Activated naive CD4-positive, alpha-beta T cell treated with anti-CD3 and anti-CD28 coated beads, Interleukin-2, amount 10 ng/mL, durations not matched to agents 7 days and 5 days (primary cell): Measurements from ENCODE around the gene MICALL2.

Experiments used
- CTCF ChIA-PET: fragments of 350-600 bp; sonication (Branson Sonifier 250); formaldehyde crosslinking; loops from one replicate; lab custom pipeline; 2021; ENCODE audit warnings: antibody characterized with exemption; lab: Charles Lee
- DNase-seq: peaks from one replicate; pipeline ENCODE4 v3.0.0-alpha.2; 2020
- H3K27ac Mint-ChIP-seq: one replicate; pipeline ENCODE4 v1.8.0; 2021; ENCODE audit warnings: mild to moderate bottlenecking, moderate library complexity, mixed read lengths
- H3K27me3 Mint-ChIP-seq: one replicate; pipeline ENCODE4 v1.8.0; 2021; ENCODE audit warnings: mild to moderate bottlenecking, mixed read lengths
- H3K36me3 Mint-ChIP-seq: one replicate; pipeline ENCODE4 v1.8.0; 2021; ENCODE audit warnings: mixed read lengths
- H3K4me1 Mint-ChIP-seq: one replicate; pipeline ENCODE4 v1.8.0; 2021; ENCODE audit warnings: mixed read lengths
- H3K4me3 Mint-ChIP-seq: one replicate; pipeline ENCODE4 v1.8.0; 2021; ENCODE audit warnings: mild to moderate bottlenecking, moderate library complexity, mixed read lengths
- H3K9me3 Mint-ChIP-seq: one replicate; pipeline ENCODE4 v1.8.0; 2021; ENCODE audit warnings: mixed read lengths

The MICALL2 gene

GRCh38 chr7:1422512-1423263, 36.6 kb downstream of the MICALL2 start:
- no peaks in the 10 kb centered on the region for H3K9me3 Mint-ChIP-seq
- no peak overlapping the region for H3K4me3 Mint-ChIP-seq
- CTCF ChIA-PET, result interaction anchor here (0.7 to 1.3 kb wide), 2 partner anchors 10 to 229 kb away, joined by 3 to 10 read pairs; no protein-coding TSS in a partner anchor
- H3K27ac Mint-ChIP-seq, result no peak overlapping the region
- peaks cover 15% of the 10 kb centered on the region for H3K4me1 Mint-ChIP-seq
- peaks cover 69% of the 10 kb centered on the region for H3K27me3 Mint-ChIP-seq
- DNase-seq, result no peak
- no peaks in the 10 kb centered on the region for H3K36me3 Mint-ChIP-seq

DNA sequence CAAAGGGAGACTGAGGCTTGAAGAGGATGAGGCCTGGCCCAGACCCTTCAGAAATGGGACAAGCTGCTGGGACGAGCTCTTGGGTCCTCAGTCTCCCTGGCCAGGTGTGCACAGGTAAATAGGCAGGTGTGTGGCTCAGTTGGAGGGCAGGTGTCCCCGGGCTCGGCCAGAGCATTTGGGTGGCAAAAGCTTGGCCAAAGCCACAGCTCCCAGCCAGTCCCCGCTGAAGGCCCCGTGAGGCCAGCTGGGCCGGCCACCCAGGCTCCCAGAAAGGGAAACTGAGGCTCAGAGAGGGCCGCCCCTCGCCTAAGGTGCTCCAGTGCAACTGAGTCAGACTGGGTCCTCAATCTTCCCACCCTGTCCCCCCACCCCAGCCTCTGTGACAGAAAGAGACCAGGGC, 37.3 kb downstream of the MICALL2 start:
- Mint-ChIP-seq H3K36me3 (no peaks in the 10 kb centered on the region), H3K4me3 (no peak overlapping the region), H3K27ac (no peak overlapping the region), H3K27me3 (peaks cover 75% of the 10 kb centered on the region), H3K4me1 (peaks cover 22% of the 10 kb centered on the region), H3K9me3 (no peaks in the 10 kb centered on the region)
- CTCF ChIA-PET, result interaction anchor here (1.3 kb wide), 1 partner anchor 10 kb away, joined by 10 read pairs; no protein-coding TSS in a partner anchor
- no peak for DNase-seq

- H3K36me3 Mint-ChIP-seq, result no peaks in the 10 kb centered on the region
- H3K27me3 Mint-ChIP-seq, result peaks cover 80% of the 10 kb centered on the region
- no peak overlapping the region for H3K27ac Mint-ChIP-seq
- H3K4me1 Mint-ChIP-seq, result peaks cover 24% of the 10 kb centered on the region
- DNase-seq, result no peak
- no peaks in the 10 kb centered on the region for H3K9me3 Mint-ChIP-seq
- CTCF ChIA-PET, result no interaction called here
- no peak overlapping the region for H3K4me3 Mint-ChIP-seq
Observed at GRCh38 chr7:1421020-1421790, 38.1 kb downstream of the MICALL2 start.

GRCh38 chr7:1419688-1420087, 39.6 kb downstream of the MICALL2 start:
- no peaks in the 10 kb centered on the region for H3K36me3 Mint-ChIP-seq
- no peak overlapping the region for H3K4me3 Mint-ChIP-seq
- peaks cover 72% of the 10 kb centered on the region for H3K27me3 Mint-ChIP-seq

GRCh38 chr7:1419310-1419634, 40.0 kb downstream of the MICALL2 start:
- no peaks in the 10 kb centered on the region for H3K36me3 Mint-ChIP-seq
- no peak overlapping the region for H3K4me3 Mint-ChIP-seq
- H3K27me3 Mint-ChIP-seq, result peaks cover 67% of the 10 kb centered on the region
- no peak overlapping the region for H3K27ac Mint-ChIP-seq
- CTCF ChIA-PET, result interaction anchor here (1.0 to 1.6 kb wide), 2 partner anchors 12 to 226 kb away, joined by 4 to 5 read pairs; no protein-coding TSS in a partner anchor
- no peaks in the 10 kb centered on the region for H3K9me3 Mint-ChIP-seq
- H3K4me1 Mint-ChIP-seq, result peaks cover 25% of the 10 kb centered on the region
- DNase-seq, result no peak

More at GRCh38 chr7:1419688-1420087, 39.6 kb downstream of the MICALL2 start:
- Mint-ChIP-seq H3K4me1 (peaks cover 25% of the 10 kb centered on the region), H3K27ac (no peak overlapping the region), H3K9me3 (no peaks in the 10 kb centered on the region)
- DNase-seq, result no peak
- CTCF ChIA-PET, result interaction anchor here (1.0 to 1.6 kb wide), 2 partner anchors 12 to 226 kb away, joined by 4 to 5 read pairs; no protein-coding TSS in a partner anchor

GRCh38 chr7:1418505-1419309, 40.6 kb downstream of the MICALL2 start:
- Mint-ChIP-seq H3K27me3 (peaks cover 62% of the 10 kb centered on the region), H3K27ac (no peak overlapping the region)
- no peak for DNase-seq

DNA sequence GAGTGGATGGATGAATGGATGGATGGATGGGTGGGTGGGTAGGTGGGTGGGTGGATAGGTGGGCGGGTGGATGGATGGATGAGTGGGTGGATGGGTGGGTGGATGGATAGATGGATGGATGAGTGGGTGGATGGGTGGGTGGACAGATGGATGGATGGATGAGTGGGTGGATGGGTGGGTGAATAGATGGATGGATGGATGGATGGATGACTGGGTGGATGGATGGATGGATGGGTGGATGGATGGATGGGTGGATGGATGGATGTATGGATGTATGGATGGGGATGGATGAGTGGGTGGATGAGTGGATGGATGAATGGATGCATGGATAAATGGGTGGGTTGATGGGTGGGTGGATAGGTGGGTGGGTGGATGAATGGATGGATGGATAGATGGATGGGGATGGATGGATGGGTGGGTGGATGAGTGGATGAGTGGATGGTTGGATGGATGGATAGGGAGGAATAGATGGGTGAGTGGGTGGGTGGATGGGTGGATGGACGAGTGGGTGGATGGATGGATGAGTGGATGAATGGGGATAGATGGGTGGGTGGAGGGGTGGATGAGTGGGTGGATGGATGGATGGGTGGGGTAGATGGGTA, 43.8 kb downstream of the MICALL2 start:
- peaks cover 56% of the 10 kb centered on the region for H3K27me3 Mint-ChIP-seq
- H3K4me1 Mint-ChIP-seq, result peaks cover 29% of the 10 kb centered on the region
- CTCF ChIA-PET, result no interaction called here
- DNase-seq, result no peak
- no peak overlapping the region for H3K4me3 Mint-ChIP-seq
- H3K36me3 Mint-ChIP-seq, result no peaks in the 10 kb centered on the region
- no peaks in the 10 kb centered on the region for H3K9me3 Mint-ChIP-seq
- H3K27ac Mint-ChIP-seq, result no peak overlapping the region

More at GRCh38 chr7:1418505-1419309, 40.6 kb downstream of the MICALL2 start:
- Mint-ChIP-seq H3K4me3 (no peak overlapping the region), H3K4me1 (peaks cover 25% of the 10 kb centered on the region), H3K36me3 (no peaks in the 10 kb centered on the region), H3K9me3 (no peaks in the 10 kb centered on the region)
- CTCF ChIA-PET, result interaction anchor here (1.0 to 2.6 kb wide), 3 partner anchors 13 to 225 kb away, joined by 4 to 21 read pairs (median 5); no protein-coding TSS in a partner anchor

GRCh38 chr7:1413936-1414639, 45.2 kb downstream of the MICALL2 start:
- Mint-ChIP-seq H3K4me3 (no peak overlapping the region), H3K4me1 (peaks cover 25% of the 10 kb centered on the region), H3K9me3 (no peaks in the 10 kb centered on the region), H3K27me3 (peaks cover 45% of the 10 kb centered on the region), H3K27ac (no peak overlapping the region), H3K36me3 (no peaks in the 10 kb centered on the region)
- CTCF ChIA-PET, result interaction anchor here (1.2 to 1.7 kb wide), 3 partner anchors 10 to 175 kb away, joined by 3 to 4 read pairs (median 3); no protein-coding TSS in a partner anchor
- no peak for DNase-seq

DNA sequence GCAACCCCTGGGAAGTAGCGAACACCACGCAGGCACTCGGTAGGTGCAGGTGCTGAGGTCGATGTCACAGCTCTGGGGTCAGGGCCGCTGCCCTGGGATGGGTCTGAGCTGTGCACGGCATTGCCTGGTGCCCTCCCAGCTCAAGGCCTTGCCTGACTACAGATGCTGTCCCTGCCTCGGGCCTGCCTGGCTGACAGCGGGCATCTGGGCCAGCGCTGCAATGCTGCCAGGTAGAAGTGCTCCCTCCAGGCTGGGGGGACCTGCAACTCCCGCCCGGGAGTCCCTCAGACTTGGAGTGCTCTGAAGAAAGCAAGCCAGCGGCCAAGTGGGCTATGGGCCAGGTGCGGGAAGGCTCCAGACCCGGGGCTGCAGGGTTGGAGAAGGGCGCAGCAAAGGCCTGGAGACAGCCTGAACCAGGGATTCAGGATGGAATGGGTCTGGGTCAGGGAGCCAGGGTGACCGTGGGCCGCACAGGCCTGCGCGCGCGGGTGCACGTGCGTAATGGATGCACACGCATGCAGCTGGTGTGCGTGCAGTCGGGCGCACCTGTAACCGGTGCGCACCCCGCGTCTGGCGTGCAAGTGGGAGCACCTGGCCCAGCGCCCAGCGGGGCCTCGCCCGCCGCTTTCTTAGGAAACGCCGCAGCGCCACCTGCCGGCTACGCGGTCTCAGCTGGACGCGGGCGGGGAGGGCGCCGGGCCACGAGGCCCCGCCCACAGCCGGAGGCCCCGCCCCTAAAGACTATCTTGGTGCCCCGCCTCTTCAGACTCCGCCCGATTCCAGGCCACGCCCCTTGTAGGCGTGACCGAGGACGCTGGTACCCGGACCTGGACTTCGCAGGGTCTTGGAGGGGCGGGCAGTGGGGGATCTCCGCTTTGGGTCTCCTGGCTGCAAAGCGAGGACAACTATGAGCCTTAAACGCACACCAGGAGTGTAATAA, 46.7 kb downstream of the MICALL2 start:
- Mint-ChIP-seq H3K27ac (no peak overlapping the region), H3K27me3 (peaks cover 33% of the 10 kb centered on the region), H3K4me1 (peaks cover 13% of the 10 kb centered on the region), H3K9me3 (no peaks in the 10 kb centered on the region), H3K4me3 (no peak overlapping the region), H3K36me3 (no peaks in the 10 kb centered on the region)
- peak; percentile 88 for DNase-seq
- CTCF ChIA-PET, result interaction anchor here (1.2 to 1.7 kb wide), 4 partner anchors 11 to 218 kb away, joined by 3 to 4 read pairs (median 4); no protein-coding TSS in a partner anchor

- CTCF ChIA-PET, result no interaction called here
- peaks cover 5% of the 10 kb centered on the region for H3K4me1 Mint-ChIP-seq
- no peak overlapping the region for H3K27ac Mint-ChIP-seq
- H3K36me3 Mint-ChIP-seq, result no peaks in the 10 kb centered on the region
- H3K27me3 Mint-ChIP-seq, result peaks cover 24% of the 10 kb centered on the region
- no peak overlapping the region for H3K4me3 Mint-ChIP-seq
- no peak for DNase-seq
- H3K9me3 Mint-ChIP-seq, result no peaks in the 10 kb centered on the region
Observed at GRCh38 chr7:1411414-1411813, 47.9 kb downstream of the MICALL2 start.

- Mint-ChIP-seq H3K27ac (no peak overlapping the region), H3K36me3 (no peaks in the 10 kb centered on the region), H3K27me3 (peaks cover 23% of the 10 kb centered on the region), H3K4me3 (no peak overlapping the region), H3K4me1 (peaks cover 3% of the 10 kb centered on the region), H3K9me3 (no peaks in the 10 kb centered on the region)
- CTCF ChIA-PET, result no interaction called here
- DNase-seq, result no peak
Observed at GRCh38 chr7:1410992-1411391, 48.3 kb downstream of the MICALL2 start.

DNA sequence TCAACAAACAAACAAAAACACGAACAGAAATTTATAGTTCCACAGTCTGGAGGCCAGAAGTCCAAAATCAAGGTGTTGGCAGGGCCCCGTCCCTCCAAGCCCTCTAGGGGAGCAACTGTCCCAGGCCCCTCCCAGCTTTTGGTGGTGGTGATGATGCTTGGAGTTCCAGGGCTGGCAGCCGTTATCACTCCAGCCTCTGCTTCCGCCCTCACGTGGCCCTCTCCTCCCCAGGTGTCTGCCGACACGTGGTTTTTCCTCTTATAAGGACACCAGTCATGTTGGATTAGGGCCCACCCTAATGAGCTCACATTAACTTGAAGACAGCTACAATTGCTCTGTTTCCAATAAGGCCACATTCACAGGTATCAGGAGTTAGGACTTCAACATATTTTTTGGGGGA, 49.7 kb downstream of the MICALL2 start:
- CTCF ChIA-PET, result interaction anchor here (1.2 kb wide), 1 partner anchor 23 kb away, joined by 4 read pairs; no protein-coding TSS in a partner anchor
- peaks cover 36% of the 10 kb centered on the region for H3K27me3 Mint-ChIP-seq
- DNase-seq, result no peak
- H3K27ac Mint-ChIP-seq, result no peak overlapping the region
- no peaks in the 10 kb centered on the region for H3K36me3 Mint-ChIP-seq
- H3K4me1 Mint-ChIP-seq, result peaks cover 3% of the 10 kb centered on the region
- H3K4me3 Mint-ChIP-seq, result no peak overlapping the region
- no peaks in the 10 kb centered on the region for H3K9me3 Mint-ChIP-seq
